ENCODE data around the gene MAGEB3. TPM values are rescaled to one million over a fixed set of nuclear protein-coding genes. Genes with fewer than 3 reads are reported as not detected.
"Not testable (repeated sequence)": the region's sequence is repeated elsewhere in the genome, so short reads cannot be mapped to it uniquely, and the experiment has no call there.

The MAGEB3 gene
- polyA plus RNA-seq (2011; rRNA removed): not detected in 2 replicates
- not detected in 2 replicates for polyA minus RNA-seq (2011; rRNA and poly(A)+ RNA removed)

- DNase-seq (ENCODE audit: low read depth, low spot score): no peak
- CTCF ChIA-PET: no interaction called here
- POLR2A ChIA-PET: no interaction called here
These were observed at the start of gene MAGEB3 for GRCh38 chrX:30230395-30230794. Gene MAGEB3, plus strand, starts transcription at chrX:30230657. Its CDS starts 5,268 bp downstream, at chrX:30235925.

DNA sequence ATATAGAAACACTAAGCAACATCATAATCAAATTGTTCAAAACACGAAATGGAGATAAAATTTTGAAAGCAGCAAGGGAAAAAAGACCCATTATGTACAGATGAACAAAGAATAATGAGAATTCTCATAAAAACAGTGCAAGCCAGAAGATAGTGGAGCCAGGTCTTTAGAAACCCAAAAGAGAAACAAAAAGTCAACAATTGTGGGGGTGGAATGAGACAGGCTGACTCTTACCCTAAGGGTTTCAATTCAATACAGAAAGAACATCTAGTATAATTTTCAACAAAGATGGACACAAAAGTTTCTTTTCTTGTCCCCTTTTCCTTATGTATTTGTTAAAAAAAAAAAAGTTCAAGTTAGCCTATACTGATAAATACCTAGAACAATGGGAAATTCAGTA is 49.1 kb upstream of the MAGEB3 start:
- DNase-seq (ENCODE audit: low read depth, low spot score): no peak
- no peak overlapping the region for H3K4me3 ChIP-seq (ENCODE audit: low read depth, low read length)

More at GRCh38 chrX:30230395-30230794, at the start of gene MAGEB3:
- TF ChIP-seq, protein P1, sequence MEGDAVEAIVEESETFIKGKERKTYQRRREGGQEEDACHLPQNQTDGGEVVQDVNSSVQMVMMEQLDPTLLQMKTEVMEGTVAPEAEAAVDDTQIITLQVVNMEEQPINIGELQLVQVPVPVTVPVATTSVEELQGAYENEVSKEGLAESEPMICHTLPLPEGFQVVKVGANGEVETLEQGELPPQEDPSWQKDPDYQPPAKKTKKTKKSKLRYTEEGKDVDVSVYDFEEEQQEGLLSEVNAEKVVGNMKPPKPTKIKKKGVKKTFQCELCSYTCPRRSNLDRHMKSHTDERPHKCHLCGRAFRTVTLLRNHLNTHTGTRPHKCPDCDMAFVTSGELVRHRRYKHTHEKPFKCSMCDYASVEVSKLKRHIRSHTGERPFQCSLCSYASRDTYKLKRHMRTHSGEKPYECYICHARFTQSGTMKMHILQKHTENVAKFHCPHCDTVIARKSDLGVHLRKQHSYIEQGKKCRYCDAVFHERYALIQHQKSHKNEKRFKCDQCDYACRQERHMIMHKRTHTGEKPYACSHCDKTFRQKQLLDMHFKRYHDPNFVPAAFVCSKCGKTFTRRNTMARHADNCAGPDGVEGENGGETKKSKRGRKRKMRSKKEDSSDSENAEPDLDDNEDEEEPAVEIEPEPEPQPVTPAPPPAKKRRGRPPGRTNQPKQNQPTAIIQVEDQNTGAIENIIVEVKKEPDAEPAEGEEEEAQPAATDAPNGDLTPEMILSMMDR (IDR thresholded peaks at IDR 0.05; ENCODE audit: low read depth, low read length): no peak
- no peaks in the 10 kb centered on the region for H3K9me3 ChIP-seq (ENCODE audit: control insufficient read depth, insufficient read depth, low read length)
- H3K4me3 ChIP-seq (ENCODE audit: low read depth, low read length): no peak within 1 kb of the TSS
- no peak within 1 kb of the TSS for H3K27ac ChIP-seq (ENCODE audit: low read depth, low read length)
- no peaks in the 10 kb centered on the region for H3K27me3 ChIP-seq (ENCODE audit: control insufficient read depth, insufficient read depth, low read length)

DNA sequence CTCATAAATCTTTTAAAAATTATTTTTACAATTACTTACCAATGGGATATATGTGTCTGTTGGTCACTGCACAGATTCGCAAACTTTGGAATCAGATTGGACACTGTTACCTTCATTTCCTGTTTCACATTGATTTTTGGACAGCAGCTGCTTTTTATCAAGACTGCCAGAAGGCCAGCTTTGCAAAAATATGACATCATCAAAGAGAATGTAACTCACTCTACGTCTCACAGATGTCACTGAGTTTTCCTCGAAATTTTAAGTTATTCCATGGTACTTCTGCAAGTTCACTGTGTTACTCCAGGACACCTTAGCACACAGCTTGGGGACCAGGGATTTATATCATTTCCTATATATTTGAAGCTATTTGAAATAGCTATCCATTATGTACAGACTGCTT is 46.9 kb upstream of the MAGEB3 start:
- CTCF ChIA-PET: interaction anchor here (0.9 kb wide), 1 partner anchor 42 kb away, joined by 7 read pairs; no protein-coding TSS in a partner anchor
- POLR2A ChIA-PET: no interaction called here
- TF ChIP-seq, protein P1 (IDR thresholded peaks at IDR 0.05; ENCODE audit: low read depth, low read length): no peak
- no peaks in the 10 kb centered on the region for H3K9me3 ChIP-seq (ENCODE audit: control insufficient read depth, insufficient read depth, low read length)
- no peak for DNase-seq (ENCODE audit: low read depth, low spot score)
- H3K4me3 ChIP-seq (ENCODE audit: low read depth, low read length): no peak overlapping the region
- H3K27me3 ChIP-seq (ENCODE audit: control insufficient read depth, insufficient read depth, low read length): no peaks in the 10 kb centered on the region
- H3K27ac ChIP-seq (ENCODE audit: low read depth, low read length): no peak overlapping the region

More for the DNA sequence above, 49.1 kb upstream of the MAGEB3 start:
- no peak overlapping the region for H3K27ac ChIP-seq (ENCODE audit: low read depth, low read length)
- ChIA-PET CTCF (interaction anchor here (1.0 kb wide), 1 partner anchor 15 kb away, joined by 3 read pairs; no protein-coding TSS in a partner anchor), POLR2A (no interaction called here)
- H3K9me3 ChIP-seq (ENCODE audit: control insufficient read depth, insufficient read depth, low read length): no peaks in the 10 kb centered on the region
- no peaks in the 10 kb centered on the region for H3K27me3 ChIP-seq (ENCODE audit: control insufficient read depth, insufficient read depth, low read length)
- TF ChIP-seq, protein P1 (IDR thresholded peaks at IDR 0.05; ENCODE audit: low read depth, low read length): no peak

GRCh38 chrX:30190426-30190825 is 40.0 kb upstream of the MAGEB3 start:
- POLR2A ChIA-PET: no interaction called here
- TF ChIP-seq, protein P1 (IDR thresholded peaks at IDR 0.05; ENCODE audit: low read depth, low read length): no peak

GRCh38 chrX:30193910-30194309 is 36.5 kb upstream of the MAGEB3 start:
- POLR2A ChIA-PET; H3K27ac ChIP-seq (ENCODE audit: low read depth, low read length); H3K9me3 ChIP-seq (ENCODE audit: control insufficient read depth, insufficient read depth, low read length); DNase-seq (ENCODE audit: low read depth, low spot score); H3K27me3 ChIP-seq (ENCODE audit: control insufficient read depth, insufficient read depth, low read length); H3K4me3 ChIP-seq (ENCODE audit: low read depth, low read length): not testable (repeated sequence)
- CTCF ChIA-PET: interaction anchor here (0.6 kb wide), 1 partner anchor 315 kb away, joined by 3 read pairs; no protein-coding TSS in a partner anchor

More at GRCh38 chrX:30190426-30190825, 40.0 kb upstream of the MAGEB3 start:
- no peaks in the 10 kb centered on the region for H3K9me3 ChIP-seq (ENCODE audit: control insufficient read depth, insufficient read depth, low read length)
- CTCF ChIA-PET: no interaction called here
- H3K27ac ChIP-seq (ENCODE audit: low read depth, low read length): no peak overlapping the region
- no peak overlapping the region for H3K4me3 ChIP-seq (ENCODE audit: low read depth, low read length)
- DNase-seq (ENCODE audit: low read depth, low spot score): no peak
- no peaks in the 10 kb centered on the region for H3K27me3 ChIP-seq (ENCODE audit: control insufficient read depth, insufficient read depth, low read length)

Data from AG04450 (cell line).